Lower leg skin (tissue), 4 donors: ENCODE results near the gene MUC20. TPM values are rescaled to one million over a fixed set of nuclear protein-coding genes. Genes with fewer than 3 reads are reported as not detected.
"Not testable (repeated sequence)": the region's sequence is repeated elsewhere in the genome, so short reads cannot be mapped to it uniquely, and the experiment has no call there.

ENCODE experiments used
- DNase-seq, 2 donors: peaks; one replicate each; pipeline ENCODE4 v3.0.0-alpha.2; 2019; ENCODE audit warnings: low spot score in 2 of 2
- H3K4me3 ChIP-seq: fragments of 200-600 bp; sonication (generic); 2 replicates; pipeline ENCODE4 v1.5.1; 2017; ENCODE audit warnings: mild to moderate bottlenecking, low read depth; ENCODE audit not compliant: poor library complexity, severe bottlenecking
- CTCF ChIP-seq, 3 donors: fragments of 450-650 bp; IDR thresholded peaks; one replicate each; pipeline ENCODE4 v1.5.1; 2016; ENCODE audit warnings: antibody characterized with exemption in 3 of 3, mild to moderate bottlenecking in 3 of 3, moderate library complexity in 2 of 3
- POLR2A ChIP-seq, 2 donors: fragments of 450-650 bp; IDR thresholded peaks; one replicate each; pipeline ENCODE4 v1.6.1; 2016 to 2017; ENCODE audit warnings: antibody characterized with exemption in 2 of 2, mild to moderate bottlenecking in 1 of 2, moderate library complexity in 1 of 2
- WGBS, 2 donors: methylation state at CpG; one replicate each; pipeline ENCODE4 v1.1.5; 2018; 5-methylcytosine and 5-hydroxymethylcytosine counted together
- intact Hi-C: fragments of 100-400 bp; cut with DNase I; formaldehyde crosslinking; loops from one replicate; pipeline ENCODE4 v1.15.0; 2023; ENCODE audit warnings: low total_unique reads
- total RNA-seq, 4 donors: library from RNA; depleted of rRNA; stranded (reverse); fragments of >200 nt; gene quantifications; one replicate each; pipeline ENCODE4 v1.1.0, GENCODE V29; 2016

Gene MUC20
- total RNA-seq, 4 donors from 2014 or later, result 1.0 to 15.1 (median 5.5) TPM

DNA sequence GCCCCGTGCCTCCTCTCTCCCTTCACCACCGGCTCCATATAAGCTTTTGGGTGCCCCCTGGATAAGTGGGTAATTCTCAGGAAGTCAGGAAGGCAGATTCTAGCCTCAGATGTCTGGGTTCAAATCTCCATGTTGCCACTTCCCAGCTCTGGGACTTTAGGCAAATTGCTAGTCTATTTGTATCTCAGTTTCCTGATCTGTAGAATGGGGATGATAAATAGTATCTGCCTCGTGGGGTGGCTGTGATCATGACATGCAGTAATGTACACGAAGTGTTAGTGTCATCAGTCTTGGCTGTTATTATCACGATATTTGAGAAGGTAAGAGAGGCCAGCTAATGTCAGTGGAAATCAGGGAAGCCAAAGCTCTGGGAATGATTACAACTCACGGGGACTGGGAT is 47.6 kb downstream of the MUC20 start:
- TF ChIP-seq POLR2A (IDR thresholded peaks at IDR 0.05), result no peak
- no peak for TF ChIP-seq CTCF (IDR thresholded peaks at IDR 0.05)
- 69 to 72% methylated on average over 6 of the region's 6 CpGs for WGBS, 2 donors
- no peak for DNase-seq
- H3K4me3 ChIP-seq, result no peak overlapping the region
- intact Hi-C loops, result no loop called here

DNA sequence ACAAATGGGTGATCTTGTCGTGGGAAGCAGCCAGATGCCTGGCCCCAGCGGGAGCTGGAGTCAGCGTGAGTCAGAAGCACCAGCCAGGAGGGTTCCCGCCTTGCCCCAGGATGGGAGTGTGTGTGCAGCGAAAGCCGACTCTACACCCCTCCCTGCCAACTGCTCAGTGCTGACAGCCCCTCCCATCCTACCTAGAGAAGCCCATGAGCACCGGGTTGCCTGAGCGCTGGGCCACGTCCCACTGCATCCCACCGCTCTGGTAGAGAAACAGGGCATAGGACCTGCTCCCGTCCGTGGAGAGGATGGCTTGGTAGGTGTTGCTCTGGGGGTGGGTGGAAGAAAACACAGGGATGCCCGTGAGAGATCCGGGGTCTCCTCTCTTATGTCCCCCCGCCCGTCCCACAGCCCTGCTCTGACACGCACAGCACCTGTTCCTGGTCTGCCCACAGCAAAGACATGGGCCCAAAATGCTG is 48.1 kb downstream of the MUC20 start:
- intact Hi-C loops, result no loop called here
- no peak for DNase-seq
- TF ChIP-seq CTCF (IDR thresholded peaks at IDR 0.05) (no peak), POLR2A (IDR thresholded peaks at IDR 0.05) (no peak)
- no peak overlapping the region for H3K4me3 ChIP-seq
- 67 to 73% methylated on average over 17 of the region's 17 CpGs for WGBS, 2 donors

GRCh38 chr3:195769551-195769950 is 48.8 kb downstream of the MUC20 start:
- DNase-seq, result no peak
- intact Hi-C loops, result no loop called here
- WGBS, 2 donors, result 89 to 91% methylated on average over 10 of the region's 10 CpGs
- H3K4me3 ChIP-seq, result no peak overlapping the region
- TF ChIP-seq POLR2A (IDR thresholded peaks at IDR 0.05), result no peak
- TF ChIP-seq CTCF (IDR thresholded peaks at IDR 0.05), result no peak

DNA sequence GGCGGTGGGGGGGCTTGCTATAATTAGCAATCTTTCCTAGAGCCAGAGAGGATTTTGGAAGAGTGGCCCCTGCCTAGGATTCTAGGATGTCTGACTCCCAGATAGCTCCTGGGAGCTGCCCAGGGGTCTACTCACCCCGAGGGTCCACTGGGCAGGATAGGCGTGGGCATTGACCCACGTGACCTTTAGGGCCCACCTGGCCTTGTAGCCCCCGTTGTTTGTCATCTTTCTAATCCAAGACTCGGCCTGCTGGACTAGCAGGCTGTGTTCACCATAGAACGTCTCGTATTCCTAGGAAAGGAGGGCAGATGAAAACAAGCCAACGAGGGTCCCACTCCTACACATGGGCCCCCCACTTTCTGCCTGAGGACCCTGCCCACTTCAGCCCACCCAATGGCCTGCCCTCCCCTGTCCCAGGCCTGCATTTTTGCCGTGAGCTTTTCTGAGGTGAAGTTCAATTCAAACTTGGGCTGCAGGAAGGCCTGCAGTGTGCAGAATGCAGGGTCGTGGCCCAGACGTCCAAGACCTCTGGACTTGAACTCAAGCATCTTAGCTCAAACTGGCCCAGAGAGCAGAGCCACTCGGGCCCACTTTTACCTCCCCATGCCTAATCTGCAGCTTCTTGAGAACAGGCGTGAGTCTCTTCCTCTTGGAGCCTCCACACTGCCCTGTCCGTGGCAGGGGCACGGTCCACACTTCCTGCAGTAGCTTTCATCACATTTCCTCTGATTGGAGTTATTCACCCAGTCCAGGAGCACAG is 49.5 kb downstream of the MUC20 start:
- H3K4me3 ChIP-seq, result no peak overlapping the region
- TF ChIP-seq CTCF (IDR thresholded peaks at IDR 0.05), result no peak
- TF ChIP-seq POLR2A (IDR thresholded peaks at IDR 0.05), result no peak
- 81 to 85% methylated on average over 16 of the region's 16 CpGs for WGBS, 2 donors
- intact Hi-C loops, result no loop called here
- DNase-seq, result no peak

GRCh38 chr3:195770841-195771645 is 50.3 kb downstream of the MUC20 start:
- H3K4me3 ChIP-seq, intact Hi-C loops, DNase-seq: not testable (repeated sequence)
- WGBS, 2 donors, result 92 to 96% methylated on average over 11 to 14 of the region's 28 CpGs

GRCh38 chr3:195771646-195772300 is 51.0 kb downstream of the MUC20 start:
- no peak overlapping the region for H3K4me3 ChIP-seq
- TF ChIP-seq CTCF (IDR thresholded peaks at IDR 0.05), result no peak
- TF ChIP-seq POLR2A (IDR thresholded peaks at IDR 0.05), result no peak
- WGBS, 2 donors, result 82 to 88% methylated on average over 13 to 14 of the region's 14 CpGs
- no peak for DNase-seq
- intact Hi-C loops, result no loop called here
